SJSA1 (cell line): ENCODE results near the gene THSD7A. TPM values are rescaled to one million over a fixed set of nuclear protein-coding genes. Genes with fewer than 3 reads are reported as not detected.
A peak's percentile ranks its signal among the peaks of the same experiment; 100 is the strongest.

ENCODE experiments used
- DNase-seq, 2 experiments: peaks; one replicate each; pipeline ENCODE4 v3.0.0-alpha.2; 2015 to 2020; ENCODE audit warnings: low spot score in 2 of 2, low read depth in 1 of 2
- H3K27ac ChIP-seq: fragments of 250-450 bp; sonication (Bioruptor Pico); 2 replicates; pipeline ENCODE4 v1.5.1; 2020; ENCODE audit warnings: mild to moderate bottlenecking, moderate library complexity
- H3K27me3 ChIP-seq: fragments of 250-450 bp; sonication (Bioruptor Pico); replicated peaks from 2 replicates; pipeline ENCODE4 v1.5.1; 2020; ENCODE audit warnings: mild to moderate bottlenecking, moderate library complexity
- H3K36me3 ChIP-seq: fragments of 250-450 bp; sonication (Bioruptor Pico); 2 replicates; pipeline ENCODE4 v1.5.1; 2020; ENCODE audit warnings: mild to moderate bottlenecking
- H3K4me1 ChIP-seq: fragments of 250-450 bp; sonication (Bioruptor Pico); replicated peaks from 2 replicates; pipeline ENCODE4 v1.6.1; 2021; ENCODE audit warnings: mild to moderate bottlenecking
- H3K4me3 ChIP-seq: fragments of 250-450 bp; sonication (Bioruptor Pico); 2 replicates; pipeline ENCODE4 v1.5.1; 2020; ENCODE audit warnings: mild to moderate bottlenecking
- H3K9me3 ChIP-seq: fragments of 250-450 bp; sonication (Bioruptor Pico); replicated peaks from 2 replicates; pipeline ENCODE4 v1.5.1; 2020; ENCODE audit warnings: mild to moderate bottlenecking
- total RNA-seq: library from RNA; depleted of rRNA; stranded (reverse); fragments of >200 nt; shearing (Covaris generic); gene quantifications from 2 replicates; pipeline ENCODE4 v1.2.3, GENCODE V29; 2014

Gene THSD7A
- total RNA-seq, 1 experiment from 2014 or later: not detected

DNA sequence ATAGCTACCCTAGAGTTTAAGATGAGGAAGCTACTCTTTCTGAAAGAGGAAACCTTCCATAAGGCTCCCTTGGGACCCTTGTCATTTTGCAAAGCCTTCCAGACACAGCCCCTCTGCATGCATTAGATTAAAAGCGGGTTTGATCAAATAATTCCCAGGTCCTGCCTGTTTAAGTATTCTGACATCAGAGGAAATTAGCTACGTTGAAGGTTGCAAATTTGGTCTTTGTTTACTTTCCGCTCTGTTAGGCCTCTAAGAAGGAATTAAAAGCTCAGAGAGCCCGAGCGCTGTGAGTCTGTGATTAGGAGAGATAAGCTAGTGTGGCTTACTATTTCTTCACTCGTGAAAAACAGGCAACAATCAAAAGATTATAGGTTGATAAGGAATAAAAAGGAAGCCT lies 1.4 kb upstream of the THSD7A start:
- H3K4me3 ChIP-seq: no peak overlapping the region
- H3K9me3 ChIP-seq: no peaks in the 10 kb centered on the region
- no peak overlapping the region for H3K27ac ChIP-seq
- H3K4me1 ChIP-seq: peaks cover 14% of the 10 kb centered on the region
- DNase-seq: no peak
- no peaks in the 10 kb centered on the region for H3K36me3 ChIP-seq
- H3K27me3 ChIP-seq: peaks cover 38% of the 10 kb centered on the region

- Histone ChIP-seq H3K9me3 (no peaks in the 10 kb centered on the region), H3K4me1 (peaks cover 14% of the 10 kb centered on the region), H3K27me3 (peaks cover 41% of the 10 kb centered on the region), H3K27ac (no peak overlapping the region), H3K4me3 (peak overlapping the region; percentile 31), H3K36me3 (no peaks in the 10 kb centered on the region)
- DNase-seq: peak in 1 of 2 experiments; percentile 21
Observed at GRCh38 chr7:11831156-11831735, 752 bp downstream of the THSD7A start.

GRCh38 chr7:11830582-11831155 lies 1.3 kb downstream of the THSD7A start:
- Histone ChIP-seq H3K9me3 (no peaks in the 10 kb centered on the region), H3K27ac (no peak overlapping the region), H3K27me3 (peaks cover 41% of the 10 kb centered on the region), H3K4me1 (peaks cover 14% of the 10 kb centered on the region), H3K36me3 (no peaks in the 10 kb centered on the region), H3K4me3 (no peak overlapping the region)
- DNase-seq: no peak

DNA sequence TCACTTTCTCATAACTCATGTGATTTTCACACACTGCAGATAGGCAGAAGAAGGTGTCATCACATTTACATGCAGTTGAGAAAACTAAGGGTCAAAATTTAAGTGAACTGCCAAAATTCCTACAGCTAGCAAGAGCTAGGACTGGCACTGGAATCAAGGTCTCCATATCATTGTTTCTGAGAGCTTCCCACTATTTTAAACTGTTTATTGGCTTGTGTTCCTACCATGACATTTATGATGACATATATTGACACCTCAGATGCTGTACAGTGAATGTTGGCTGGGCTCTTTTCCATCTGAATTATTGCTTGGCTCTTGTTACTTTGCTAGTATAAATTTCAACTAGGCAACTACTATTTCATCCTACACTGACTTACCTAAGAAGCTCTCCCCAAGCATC lies 2.0 kb downstream of the THSD7A start:
- peaks cover 41% of the 10 kb centered on the region for H3K27me3 ChIP-seq
- no peak overlapping the region for H3K27ac ChIP-seq
- no peak overlapping the region for H3K4me3 ChIP-seq
- DNase-seq: no peak
- no peaks in the 10 kb centered on the region for H3K36me3 ChIP-seq
- H3K4me1 ChIP-seq: peaks cover 14% of the 10 kb centered on the region
- H3K9me3 ChIP-seq: no peaks in the 10 kb centered on the region

DNA sequence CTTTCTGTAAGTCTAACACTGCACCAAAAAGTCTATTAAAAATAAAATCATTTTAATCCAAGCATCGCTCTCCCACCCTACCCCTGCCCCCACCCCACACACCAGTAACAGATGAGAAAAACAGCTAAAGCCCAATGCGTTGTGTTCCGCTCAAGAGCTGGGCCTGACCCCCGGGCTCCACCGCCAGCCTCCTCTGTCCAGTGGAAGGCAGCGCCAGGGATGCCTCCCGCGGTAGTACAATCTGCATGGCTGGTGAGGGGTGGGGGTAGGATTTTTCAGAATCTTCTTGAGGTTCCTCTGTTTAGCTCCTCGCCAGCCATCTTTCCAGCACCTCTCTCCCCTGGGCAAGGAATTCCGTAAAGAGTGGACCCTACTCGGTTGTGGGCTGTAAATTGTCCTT lies 12.1 kb downstream of the THSD7A start:
- Histone ChIP-seq H3K27ac (no peak overlapping the region), H3K36me3 (no peaks in the 10 kb centered on the region)

GRCh38 chr7:11819271-11819670 lies 12.7 kb downstream of the THSD7A start:
- no peak for DNase-seq
- no peaks in the 10 kb centered on the region for H3K4me1 ChIP-seq
- no peaks in the 10 kb centered on the region for H3K36me3 ChIP-seq
- no peak overlapping the region for H3K27ac ChIP-seq
- H3K27me3 ChIP-seq: no peaks in the 10 kb centered on the region
- H3K4me3 ChIP-seq: no peak overlapping the region
- H3K9me3 ChIP-seq: no peaks in the 10 kb centered on the region

More for the DNA sequence above, 12.1 kb downstream of the THSD7A start:
- no peak for DNase-seq
- no peaks in the 10 kb centered on the region for H3K27me3 ChIP-seq
- no peaks in the 10 kb centered on the region for H3K4me1 ChIP-seq
- no peak overlapping the region for H3K4me3 ChIP-seq
- no peaks in the 10 kb centered on the region for H3K9me3 ChIP-seq

DNA sequence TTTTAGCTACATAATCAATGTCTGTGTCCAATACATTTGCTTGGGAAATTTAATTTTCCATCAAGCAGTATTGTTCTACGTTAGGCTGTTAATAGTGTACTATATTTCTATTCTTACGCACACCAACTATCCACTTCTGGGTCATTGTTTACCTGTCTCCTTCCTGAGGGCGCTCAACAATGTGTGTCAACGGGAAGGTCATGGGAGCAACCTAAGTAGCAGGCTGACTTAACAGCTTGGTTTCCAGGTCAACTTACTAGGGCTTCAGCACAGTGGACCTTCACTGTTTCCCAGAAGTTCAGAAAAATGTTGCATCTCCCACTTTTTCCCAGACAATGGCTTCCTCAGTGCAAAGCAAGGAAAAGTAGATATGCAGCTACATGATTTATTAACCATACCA lies 13.7 kb downstream of the THSD7A start:
- no peaks in the 10 kb centered on the region for H3K4me1 ChIP-seq
- no peak for DNase-seq
- H3K27me3 ChIP-seq: no peaks in the 10 kb centered on the region
- no peak overlapping the region for H3K27ac ChIP-seq
- no peak overlapping the region for H3K4me3 ChIP-seq
- no peaks in the 10 kb centered on the region for H3K36me3 ChIP-seq
- H3K9me3 ChIP-seq: no peaks in the 10 kb centered on the region

DNA sequence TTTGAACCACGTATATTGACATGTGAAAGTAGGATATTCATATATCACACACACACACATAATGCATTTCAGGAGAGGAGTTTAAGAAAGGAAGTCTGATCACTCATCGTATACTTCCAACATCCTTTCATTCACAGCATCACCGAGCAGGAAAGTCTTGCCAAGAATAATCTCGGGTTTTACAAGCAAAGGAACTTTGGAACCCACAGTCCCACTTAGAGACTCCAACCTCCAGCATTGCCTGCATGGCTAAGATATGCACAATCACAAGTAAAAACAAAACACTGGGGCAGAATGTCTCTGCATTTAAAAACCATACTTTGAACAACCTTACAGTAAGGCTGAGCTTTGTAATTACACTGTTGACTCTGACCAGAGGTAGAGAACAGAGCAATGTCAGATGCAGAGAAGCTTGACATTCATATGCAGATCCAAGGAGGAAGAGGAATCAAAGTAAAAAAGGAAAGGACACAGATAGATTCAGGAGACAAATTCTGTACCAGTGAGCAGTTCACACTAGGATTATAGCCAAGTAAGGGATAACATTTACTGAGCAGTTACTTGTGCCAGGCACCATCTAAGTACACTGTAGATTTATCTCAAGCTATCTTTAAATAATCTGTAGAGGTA lies 14.8 kb downstream of the THSD7A start:
- Histone ChIP-seq H3K36me3 (no peaks in the 10 kb centered on the region), H3K9me3 (no peaks in the 10 kb centered on the region), H3K27me3 (no peaks in the 10 kb centered on the region), H3K27ac (no peak overlapping the region), H3K4me3 (no peak overlapping the region), H3K4me1 (no peaks in the 10 kb centered on the region)
- DNase-seq: no peak

- Histone ChIP-seq H3K27ac (no peak overlapping the region), H3K4me3 (no peak overlapping the region), H3K4me1 (no peaks in the 10 kb centered on the region), H3K36me3 (no peaks in the 10 kb centered on the region), H3K27me3 (0 out of 2 replicates have a peak, but pooled peaks cover 6% of the 10 kb centered on the region), H3K9me3 (no peaks in the 10 kb centered on the region)
- no peak for DNase-seq
Observed at GRCh38 chr7:11811709-11812108, 20.3 kb downstream of the THSD7A start.

- Histone ChIP-seq H3K36me3 (no peaks in the 10 kb centered on the region), H3K4me1 (no peaks in the 10 kb centered on the region), H3K9me3 (no peaks in the 10 kb centered on the region), H3K4me3 (no peak overlapping the region), H3K27me3 (0 out of 2 replicates have a peak, but pooled peaks cover 6% of the 10 kb centered on the region), H3K27ac (no peak overlapping the region)
- no peak for DNase-seq
Observed at GRCh38 chr7:11810043-11810625, 21.9 kb downstream of the THSD7A start.

DNA sequence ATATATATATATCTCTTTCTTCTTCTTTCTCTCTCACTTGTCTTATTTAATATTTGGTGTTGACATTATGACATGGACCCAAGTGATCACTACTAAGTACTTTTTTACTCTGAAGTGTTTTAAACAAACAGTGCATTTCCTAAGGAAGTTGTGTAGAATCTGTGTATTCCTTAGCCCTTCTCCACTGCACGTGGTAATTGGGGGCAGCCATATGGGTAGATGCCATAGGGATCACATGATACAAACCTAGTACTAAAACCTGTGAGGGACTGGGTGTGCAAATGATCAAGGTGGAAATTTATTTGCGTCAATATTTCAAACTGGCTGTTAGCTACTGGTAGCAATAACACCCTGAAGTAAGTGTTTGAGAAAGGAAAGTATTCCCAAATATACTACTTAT lies 25.0 kb downstream of the THSD7A start:
- Histone ChIP-seq H3K4me3 (no peak overlapping the region), H3K9me3 (no peaks in the 10 kb centered on the region), H3K4me1 (no peaks in the 10 kb centered on the region), H3K27me3 (0 out of 2 replicates have a peak, but pooled peaks cover 6% of the 10 kb centered on the region), H3K27ac (no peak overlapping the region), H3K36me3 (no peaks in the 10 kb centered on the region)
- no peak for DNase-seq

GRCh38 chr7:11804621-11805020 lies 27.4 kb downstream of the THSD7A start:
- no peak for DNase-seq
- Histone ChIP-seq H3K9me3 (no peaks in the 10 kb centered on the region), H3K27me3 (no peaks in the 10 kb centered on the region), H3K27ac (no peak overlapping the region), H3K4me1 (no peaks in the 10 kb centered on the region), H3K4me3 (no peak overlapping the region), H3K36me3 (no peaks in the 10 kb centered on the region)

GRCh38 chr7:11795231-11795630 lies 36.8 kb downstream of the THSD7A start:
- Histone ChIP-seq H3K9me3 (no peaks in the 10 kb centered on the region), H3K4me1 (no peaks in the 10 kb centered on the region), H3K27me3 (peaks cover 5% of the 10 kb centered on the region; the same call in 1 of the 2 replicates), H3K4me3 (no peak overlapping the region), H3K36me3 (no peaks in the 10 kb centered on the region), H3K27ac (no peak overlapping the region)
- DNase-seq: no peak

GRCh38 chr7:11792166-11792565 lies 39.8 kb downstream of the THSD7A start:
- H3K27me3 ChIP-seq: peaks cover 5% of the 10 kb centered on the region; the same call in 1 of the 2 replicates
- no peaks in the 10 kb centered on the region for H3K4me1 ChIP-seq
- no peaks in the 10 kb centered on the region for H3K36me3 ChIP-seq
- H3K27ac ChIP-seq: no peak overlapping the region
- DNase-seq: no peak
- no peaks in the 10 kb centered on the region for H3K9me3 ChIP-seq
- no peak overlapping the region for H3K4me3 ChIP-seq
